ENCODE data around the gene HECTD4. TPM values are rescaled to one million over a fixed set of nuclear protein-coding genes. Genes with fewer than 3 reads are reported as not detected.
"Not testable (repeated sequence)": the region's sequence is repeated elsewhere in the genome, so short reads cannot be mapped to it uniquely, and the experiment has no call there.

HECTD4 gene
- total RNA-seq, 2 donors from 2014 or later, result 46.6 to 48.2 TPM

DNA sequence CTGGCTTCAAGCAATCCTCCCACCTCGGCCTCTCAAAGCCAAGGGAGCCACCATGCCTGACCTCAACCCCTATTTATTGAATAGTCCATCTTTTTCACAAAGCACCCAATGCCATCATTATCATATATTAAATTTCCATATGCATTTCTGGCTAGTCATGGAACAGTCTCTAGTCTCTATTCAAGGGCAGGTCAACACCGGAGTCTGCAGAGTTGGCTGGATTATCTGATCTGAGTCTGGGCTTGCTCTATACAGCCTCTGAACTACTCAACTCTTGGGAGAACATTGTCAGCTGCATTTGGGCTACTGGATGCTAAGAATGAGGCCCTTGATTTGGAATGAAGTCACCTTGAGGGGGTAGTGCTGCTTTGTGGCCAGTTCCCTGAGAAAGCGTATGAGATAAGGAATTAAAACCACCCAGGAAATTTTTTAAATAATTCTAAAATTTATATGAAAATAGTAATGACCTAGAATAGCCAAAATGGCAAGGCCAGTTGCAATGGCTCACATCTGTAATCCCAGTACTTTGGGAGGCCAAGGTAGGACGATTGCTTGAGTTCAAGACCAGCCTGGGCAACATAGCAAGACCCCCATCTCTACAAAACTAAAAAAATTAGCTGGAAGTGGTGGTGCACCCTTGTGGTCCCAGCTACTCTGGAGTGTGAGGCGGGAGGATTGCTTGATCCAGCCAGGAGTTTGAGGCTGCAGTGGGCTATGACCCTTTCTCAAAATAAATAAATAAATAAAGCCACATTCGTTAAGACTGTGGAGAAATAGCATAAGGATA lies 266.8 kb downstream of the HECTD4 start:
- 83 to 94% methylated on average over 2 to 5 of the region's 6 CpGs for WGBS, 2 experiments (ENCODE audit: insufficient coverage in 1 of 2, insufficient read length in 1 of 2)
- Histone ChIP-seq H3K9me3 (ENCODE audit: control insufficient read depth, low read length) (no peaks in the 10 kb centered on the region), H3K36me3 (ENCODE audit: control insufficient read depth, insufficient read depth, low read length) (no peaks in the 10 kb centered on the region), H3K27me3 (ENCODE audit: control insufficient read depth, insufficient read depth, low read length, poor library complexity, severe bottlenecking) (no peaks in the 10 kb centered on the region), H3K27ac (ENCODE audit: low read depth, low read length) (no peak overlapping the region), H3K9ac (ENCODE audit: extremely low read depth, low read length, poor library complexity, severe bottlenecking) (no peak overlapping the region), H3K4me3 (ENCODE audit: low read length) (no peak overlapping the region), H3K4me1 (ENCODE audit: control insufficient read depth, insufficient read depth, low read length) (no peaks in the 10 kb centered on the region)
- H3K9me3 Mint-ChIP-seq, result no peaks in the 10 kb centered on the region
- no peaks in the 10 kb centered on the region for H3K36me3 Mint-ChIP-seq (ENCODE audit: low read depth)
- H3K4me3 Mint-ChIP-seq, result no peak overlapping the region
- no peak for TF ChIP-seq CTCF (conservative IDR thresholded peaks at IDR 0.05)
- peaks cover 10% of the 10 kb centered on the region for H3K4me1 Mint-ChIP-seq
- H3K27ac Mint-ChIP-seq, result no peak overlapping the region
- DNase-seq, result peak; percentile 38
- no peaks in the 10 kb centered on the region for H3K27me3 Mint-ChIP-seq (ENCODE audit: insufficient read depth)

DNA sequence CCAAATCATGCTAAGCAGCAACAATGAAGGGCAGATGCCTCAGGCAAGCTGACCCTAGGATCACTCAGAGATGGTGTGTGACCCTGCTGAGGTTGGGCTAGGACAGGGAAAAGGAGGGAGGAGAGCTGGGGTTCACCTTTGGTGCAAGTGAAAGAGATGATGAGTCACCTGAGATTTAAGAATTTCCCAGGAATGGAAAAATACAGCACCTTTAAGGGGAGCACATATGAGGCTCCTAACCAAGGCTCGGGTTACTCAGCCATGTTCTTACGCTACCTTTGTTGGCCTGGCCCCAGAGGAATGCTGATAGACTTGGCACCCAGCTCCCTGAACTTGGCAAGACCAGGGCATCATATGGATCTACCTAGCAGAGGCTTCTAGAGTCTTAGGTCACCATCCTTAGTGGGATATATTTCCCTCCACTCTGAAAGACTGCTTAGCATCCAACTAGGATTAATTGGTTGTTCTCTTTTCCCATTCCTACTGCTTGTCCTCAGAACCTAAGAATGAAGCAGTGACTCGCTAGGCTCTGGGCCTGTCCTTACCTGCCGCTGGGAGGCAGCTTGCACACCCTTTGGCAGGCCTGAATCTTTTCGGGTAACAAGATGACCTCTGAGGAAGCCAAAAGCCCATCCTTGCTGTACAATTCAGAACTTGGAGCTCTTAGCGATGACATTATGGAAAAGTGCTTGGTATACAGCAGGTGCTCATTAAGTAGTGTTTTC lies 269.7 kb downstream of the HECTD4 start:
- Mint-ChIP-seq H3K9me3 (no peaks in the 10 kb centered on the region), H3K27ac (peak overlapping the region; percentile 24), H3K36me3 (ENCODE audit: low read depth) (peaks cover under 1% of the 10 kb centered on the region), H3K4me1 (peaks cover 17% of the 10 kb centered on the region), H3K27me3 (ENCODE audit: insufficient read depth) (no peaks in the 10 kb centered on the region), H3K4me3 (no peak overlapping the region)
- Histone ChIP-seq H3K4me1 (ENCODE audit: control insufficient read depth, insufficient read depth, low read length) (no peaks in the 10 kb centered on the region), H3K36me3 (ENCODE audit: control insufficient read depth, insufficient read depth, low read length) (no peaks in the 10 kb centered on the region), H3K9me3 (ENCODE audit: control insufficient read depth, low read length) (no peaks in the 10 kb centered on the region), H3K4me3 (ENCODE audit: low read length) (no peak overlapping the region), H3K27me3 (ENCODE audit: control insufficient read depth, insufficient read depth, low read length, poor library complexity, severe bottlenecking) (no peaks in the 10 kb centered on the region), H3K9ac (ENCODE audit: extremely low read depth, low read length, poor library complexity, severe bottlenecking) (no peak overlapping the region), H3K27ac (ENCODE audit: low read depth, low read length) (no peak overlapping the region)
- DNase-seq, result peak; percentile 76
- WGBS, 2 experiments (ENCODE audit: insufficient coverage in 1 of 2, insufficient read length in 1 of 2), result 93% methylated on average over 3 to 6 of the region's 6 CpGs
- TF ChIP-seq CTCF (conservative IDR thresholded peaks at IDR 0.05), result no peak

- Mint-ChIP-seq H3K27ac (peak overlapping the region; percentile 24), H3K4me1 (peaks cover 20% of the 10 kb centered on the region), H3K27me3 (ENCODE audit: insufficient read depth) (no peaks in the 10 kb centered on the region), H3K9me3 (no peaks in the 10 kb centered on the region), H3K36me3 (ENCODE audit: low read depth) (peaks cover 1% of the 10 kb centered on the region), H3K4me3 (no peak overlapping the region)
- H3K9ac ChIP-seq (ENCODE audit: extremely low read depth, low read length, poor library complexity, severe bottlenecking), result no peak overlapping the region
- no peak for DNase-seq
- WGBS, 2 experiments (ENCODE audit: insufficient coverage in 1 of 2, insufficient read length in 1 of 2), result 86 to 92% methylated on average over 2 to 5 of the region's 5 CpGs
- H3K27me3 ChIP-seq (ENCODE audit: control insufficient read depth, insufficient read depth, low read length, poor library complexity, severe bottlenecking), result no peaks in the 10 kb centered on the region
- H3K4me3 ChIP-seq (ENCODE audit: low read length), result no peak overlapping the region
- no peaks in the 10 kb centered on the region for H3K4me1 ChIP-seq (ENCODE audit: control insufficient read depth, insufficient read depth, low read length)
- H3K36me3 ChIP-seq (ENCODE audit: control insufficient read depth, insufficient read depth, low read length), result no peaks in the 10 kb centered on the region
- no peak for TF ChIP-seq CTCF (conservative IDR thresholded peaks at IDR 0.05)
- no peaks in the 10 kb centered on the region for H3K9me3 ChIP-seq (ENCODE audit: control insufficient read depth, low read length)
- H3K27ac ChIP-seq (ENCODE audit: low read depth, low read length), result no peak overlapping the region
These were observed 270.3 kb downstream of the HECTD4 start for GRCh38 chr12:112111931-112112330.

- not testable (repeated sequence) for H3K9ac ChIP-seq (ENCODE audit: extremely low read depth, low read length, poor library complexity, severe bottlenecking); H3K4me3 ChIP-seq (ENCODE audit: low read length); H3K9me3 Mint-ChIP-seq; H3K36me3 Mint-ChIP-seq (ENCODE audit: low read depth); H3K27ac ChIP-seq (ENCODE audit: low read depth, low read length); H3K27me3 Mint-ChIP-seq (ENCODE audit: insufficient read depth); H3K4me1 ChIP-seq (ENCODE audit: control insufficient read depth, insufficient read depth, low read length); H3K27me3 ChIP-seq (ENCODE audit: control insufficient read depth, insufficient read depth, low read length, poor library complexity, severe bottlenecking); H3K9me3 ChIP-seq (ENCODE audit: control insufficient read depth, low read length); H3K4me3 Mint-ChIP-seq; H3K36me3 ChIP-seq (ENCODE audit: control insufficient read depth, insufficient read depth, low read length)
- 92 to 95% methylated on average over 16 to 20 of the region's 20 CpGs for WGBS, 2 experiments (ENCODE audit: insufficient coverage in 1 of 2, insufficient read length in 1 of 2)
- Mint-ChIP-seq H3K4me1 (peaks cover 20% of the 10 kb centered on the region), H3K27ac (peak overlapping the region; percentile 45)
- peak; percentile 41 for DNase-seq
These were observed 271.2 kb downstream of the HECTD4 start for GRCh38 chr12:112110787-112111662.

Measured in endodermal cell (in vitro differentiated cells).